Upper lobe of left lung (tissue), 4 donors: ENCODE measurements around the gene HLA-DPA1.

Experiments used
- CTCF ChIP-seq, 6 experiments: fragments of 450-650 bp in 4 of 6; fragments of 200-600 bp in 2 of 6; sonication (generic) in 2 of 6; IDR thresholded peaks; one replicate each; pipeline ENCODE4 v1.5.1; 2016 to 2019; ENCODE audit warnings: antibody characterized with exemption in 6 of 6
- POLR2A ChIP-seq, 4 donors: fragments of 450-650 bp; IDR thresholded peaks; one replicate each; pipeline ENCODE4 v1.5.1; 2016 to 2017; ENCODE audit warnings: antibody characterized with exemption in 4 of 4, mild to moderate bottlenecking in 2 of 4

GRCh38 chr6:33036535-33036934 lies 36.9 kb downstream of the HLA-DPA1 start:
- TF ChIP-seq POLR2A (IDR thresholded peaks at IDR 0.05) = no peak
- TF ChIP-seq CTCF (IDR thresholded peaks at IDR 0.05) = no peak
